CD4-positive, alpha-beta T cell treated with Interleukin-15 for 1 hour (primary cell): ENCODE data around the gene SSX2IP.
"Not testable (repeated sequence)": the region's sequence is repeated elsewhere in the genome, so short reads cannot be mapped to it uniquely, and the experiment has no call there.

Experiments
- DNase-seq: peaks from one replicate; pipeline ENCODE4 v3.0.0-alpha.2; 2020

SSX2IP gene

DNA sequence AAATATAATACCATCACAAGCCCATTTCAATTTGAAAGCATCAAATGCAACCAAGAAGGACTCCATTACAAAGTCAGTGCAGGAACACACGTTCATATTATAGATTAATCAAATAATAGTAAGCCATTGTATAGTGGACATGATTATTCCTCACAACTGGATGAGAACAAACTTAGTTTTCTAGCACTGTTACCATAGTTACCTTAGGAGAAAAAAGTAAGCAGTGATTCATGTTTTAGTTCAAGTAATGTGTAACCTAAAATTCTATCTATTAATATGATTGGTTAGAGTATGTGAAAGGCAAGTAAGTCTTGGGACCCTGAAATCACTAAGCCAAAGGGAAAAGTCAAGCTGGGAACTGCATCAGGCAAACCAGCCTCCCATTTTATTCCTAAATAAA lies 15.2 kb downstream of the SSX2IP start:
- DNase-seq = no peak

DNA sequence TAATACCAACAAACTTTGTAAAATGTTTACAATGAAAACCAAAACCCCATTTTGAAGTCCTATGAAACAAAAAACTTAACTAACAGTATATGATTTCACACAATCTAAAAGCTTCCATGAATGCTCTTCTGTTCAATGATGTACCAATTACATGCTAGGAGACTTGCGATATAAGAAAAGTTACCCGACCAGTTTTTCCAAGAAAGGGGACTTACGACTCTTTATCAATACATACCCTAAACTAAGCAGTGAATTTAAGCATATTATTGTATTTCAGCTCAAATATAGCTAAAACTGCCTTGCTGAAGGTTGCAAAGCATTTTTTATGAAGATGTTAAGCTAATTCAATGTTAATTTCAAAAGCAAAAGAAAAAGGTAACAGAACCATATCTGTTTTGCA lies 15.6 kb downstream of the SSX2IP start:
- DNase-seq = no peak

DNA sequence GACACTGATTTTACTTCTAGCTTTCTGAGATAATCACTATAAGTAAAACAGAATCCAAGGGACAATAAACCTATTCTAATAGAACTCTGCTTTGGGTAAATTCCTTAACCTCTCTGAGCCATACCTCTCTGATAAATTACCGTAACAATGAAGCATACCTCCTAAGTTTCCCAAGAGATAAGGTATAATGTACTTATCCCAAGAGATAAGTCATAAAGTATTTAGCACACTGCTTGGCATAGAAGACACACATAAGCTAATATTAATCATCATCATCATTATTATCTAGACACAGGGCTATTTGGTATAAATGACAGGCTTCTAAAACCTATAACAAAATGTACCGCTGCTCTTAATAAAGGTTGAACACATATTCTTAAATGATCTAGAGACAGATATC lies 16.2 kb downstream of the SSX2IP start:
- DNase-seq = no peak

DNA sequence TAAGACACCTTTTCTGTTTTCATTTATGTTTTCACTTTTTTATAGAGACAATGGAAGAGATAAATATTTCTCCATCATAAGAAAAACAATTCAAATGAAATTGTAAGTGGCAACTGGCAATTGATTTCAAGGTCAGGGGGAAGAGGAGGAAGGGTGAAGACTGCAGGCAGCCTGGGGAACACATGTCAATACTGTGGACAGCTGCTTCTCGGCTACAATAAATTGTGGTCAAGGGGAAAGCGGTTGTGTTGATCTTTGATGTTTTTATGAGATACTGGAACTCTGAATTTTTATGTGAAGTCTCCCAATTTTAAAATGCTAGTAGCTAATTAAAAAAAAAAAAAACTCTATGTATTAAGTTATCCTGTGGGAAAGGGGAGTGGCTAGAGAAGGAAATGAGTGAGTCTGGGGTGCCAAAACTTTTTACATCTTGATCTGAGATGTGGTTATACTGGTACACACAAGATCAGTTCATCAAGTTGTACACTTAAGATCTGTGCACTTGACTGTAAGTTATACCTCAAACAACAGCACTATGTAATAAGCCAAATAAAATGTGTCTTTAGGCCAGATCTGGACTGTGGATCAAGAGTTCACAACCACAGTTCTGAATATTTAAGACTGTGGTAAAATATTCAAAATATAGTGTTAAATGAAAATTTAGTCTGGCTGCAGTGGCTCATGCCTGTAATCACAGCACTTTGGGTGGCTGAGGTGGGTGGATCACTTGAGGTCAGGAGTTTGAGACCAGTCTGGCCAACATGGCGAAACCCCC lies 18.0 kb downstream of the SSX2IP start:
- DNase-seq = no peak

DNA sequence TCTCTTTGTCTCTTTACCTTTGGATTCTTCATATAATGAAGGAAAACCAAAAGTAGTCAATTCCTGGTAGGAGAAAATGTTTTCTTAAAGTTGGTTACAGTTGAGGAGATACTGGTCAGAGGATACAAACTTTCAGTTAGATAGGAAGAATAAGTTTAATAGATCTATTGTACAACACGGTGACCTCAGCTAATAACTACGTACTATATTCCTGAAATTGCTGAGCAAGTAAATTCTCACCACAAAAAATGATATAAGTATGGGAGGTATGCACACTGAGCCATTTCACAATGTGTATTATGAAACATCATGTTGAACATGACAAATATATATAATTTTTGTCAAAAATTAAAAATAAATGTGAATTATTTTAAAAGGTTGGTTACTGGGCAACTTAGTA lies 20.4 kb downstream of the SSX2IP start:
- DNase-seq = no peak

DNA sequence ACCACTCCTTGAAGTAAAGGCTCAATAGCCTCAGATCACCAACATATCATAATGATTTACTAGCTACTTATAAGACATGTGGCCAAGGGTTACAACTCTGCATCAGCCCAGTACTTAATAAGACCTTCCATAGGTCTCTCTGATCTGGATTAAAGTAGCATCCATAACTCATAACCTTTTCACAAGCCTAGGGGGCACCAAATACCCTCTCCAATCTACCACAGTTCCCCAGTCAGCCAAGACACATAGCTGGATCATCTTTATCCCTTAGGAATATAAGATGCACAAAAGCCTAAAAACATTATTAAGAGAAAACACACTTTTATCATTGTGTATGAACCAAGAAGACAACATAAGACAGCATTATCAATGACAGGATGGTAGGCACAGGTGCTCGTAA lies 22.1 kb downstream of the SSX2IP start:
- no peak for DNase-seq

DNA sequence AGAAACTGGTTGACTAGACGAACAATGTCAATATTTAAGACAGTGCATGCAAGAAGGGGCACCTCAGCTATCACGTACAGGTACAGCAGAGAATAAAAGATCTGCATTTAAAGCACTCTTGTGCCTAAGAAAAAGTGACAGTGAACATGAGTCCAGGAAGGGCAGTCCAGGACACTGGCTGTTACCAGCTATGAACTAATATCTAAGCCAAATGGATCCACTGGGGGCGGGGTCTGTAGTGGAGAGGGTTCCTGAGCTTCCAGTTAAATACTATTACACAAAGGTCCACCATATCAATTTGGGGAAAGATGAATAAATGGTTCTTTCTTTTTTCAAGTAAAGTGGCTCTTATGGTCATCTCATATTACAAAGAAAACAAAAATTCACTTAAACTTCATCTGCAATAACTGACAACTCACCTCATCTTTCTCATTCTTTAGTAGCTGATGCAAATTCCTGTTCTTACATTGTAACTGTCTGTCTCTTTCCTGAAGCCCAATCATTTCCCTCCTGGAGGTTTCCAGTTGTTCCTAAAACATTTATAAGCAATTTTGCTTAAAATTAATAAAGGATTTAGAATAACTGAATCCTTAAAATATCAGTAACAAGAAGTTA lies 24.5 kb downstream of the SSX2IP start:
- no peak for DNase-seq

DNA sequence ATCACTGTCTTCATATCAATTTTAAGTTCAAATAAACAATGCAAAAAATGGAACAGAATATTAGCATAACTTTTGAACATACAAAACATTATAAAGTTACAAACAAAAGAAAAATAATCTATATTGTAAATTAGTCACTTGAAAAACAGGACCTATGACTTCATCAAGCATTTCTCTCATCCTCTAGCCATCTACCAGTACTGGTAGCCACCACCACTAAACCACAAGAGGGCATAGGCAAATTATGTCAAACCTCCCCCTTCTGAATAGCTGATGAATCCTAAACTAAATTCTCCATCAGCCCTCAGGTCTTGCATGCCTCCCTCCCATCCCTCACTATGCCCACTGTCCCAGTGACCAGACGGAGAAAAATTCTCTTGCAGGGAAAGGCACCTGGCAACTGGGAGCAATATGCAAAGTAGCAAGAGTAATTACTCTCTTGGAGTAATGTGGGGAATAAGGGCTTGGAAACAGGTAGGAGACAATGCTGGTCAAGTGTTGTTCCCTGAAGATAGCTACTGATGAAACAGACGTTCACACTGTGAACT lies 37.1 kb downstream of the SSX2IP start:
- no peak for DNase-seq

DNA sequence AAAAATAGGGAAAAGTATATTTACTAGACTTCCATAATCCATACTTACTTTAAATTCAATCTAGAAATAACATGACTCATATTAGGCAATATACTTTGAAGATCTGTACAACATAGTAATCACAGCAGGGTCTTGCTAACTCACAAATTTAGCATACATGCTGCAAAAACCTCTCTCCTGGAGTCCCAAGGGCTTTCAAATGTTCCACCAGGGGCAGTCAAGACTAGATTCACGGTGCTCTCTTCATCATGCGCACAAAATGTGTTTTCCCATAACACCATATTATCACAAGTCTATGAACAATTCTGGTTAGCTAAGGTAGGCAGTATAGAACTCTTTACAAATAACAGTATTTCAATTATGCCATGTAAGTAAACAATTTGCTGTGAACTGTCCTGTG lies 45.8 kb downstream of the SSX2IP start:
- DNase-seq = no peak

DNA sequence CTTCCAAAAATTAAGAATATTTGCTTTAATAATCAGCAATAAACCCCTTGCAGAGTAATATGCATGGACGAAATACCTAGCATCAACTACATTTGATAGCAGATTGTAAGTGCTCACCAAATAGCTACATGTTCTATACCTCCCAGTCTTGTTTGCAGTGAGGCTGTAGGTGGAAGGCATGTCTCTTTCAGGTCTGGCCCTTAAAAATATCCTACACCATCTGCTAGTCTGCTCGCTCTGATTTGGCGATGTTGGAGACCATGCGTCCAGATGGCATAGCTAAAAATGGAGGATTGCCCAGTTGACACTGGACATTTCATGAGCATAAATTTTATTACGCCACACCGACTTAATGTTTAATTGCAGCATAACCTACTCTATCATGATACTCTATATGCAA lies 47.1 kb downstream of the SSX2IP start:
- DNase-seq = no peak

DNA sequence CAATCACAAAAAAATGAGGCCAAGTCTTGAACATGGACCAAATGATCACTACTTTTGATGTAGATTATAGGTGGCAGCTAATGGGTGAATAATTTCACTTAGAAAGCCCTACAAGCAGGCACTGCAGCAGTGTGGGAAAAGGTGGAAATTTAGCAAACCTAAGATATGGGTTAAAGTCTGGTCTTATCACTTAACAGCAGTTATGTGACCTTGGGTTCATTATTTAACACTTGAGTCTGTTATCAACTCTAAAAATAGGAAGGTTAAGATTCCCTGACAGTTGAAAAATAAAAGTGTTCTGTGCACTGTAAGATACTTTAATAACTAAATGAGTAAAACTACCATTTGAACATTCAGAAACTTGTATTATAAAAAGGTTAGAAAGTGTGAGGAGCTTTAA lies 47.5 kb downstream of the SSX2IP start:
- DNase-seq = no peak

DNA sequence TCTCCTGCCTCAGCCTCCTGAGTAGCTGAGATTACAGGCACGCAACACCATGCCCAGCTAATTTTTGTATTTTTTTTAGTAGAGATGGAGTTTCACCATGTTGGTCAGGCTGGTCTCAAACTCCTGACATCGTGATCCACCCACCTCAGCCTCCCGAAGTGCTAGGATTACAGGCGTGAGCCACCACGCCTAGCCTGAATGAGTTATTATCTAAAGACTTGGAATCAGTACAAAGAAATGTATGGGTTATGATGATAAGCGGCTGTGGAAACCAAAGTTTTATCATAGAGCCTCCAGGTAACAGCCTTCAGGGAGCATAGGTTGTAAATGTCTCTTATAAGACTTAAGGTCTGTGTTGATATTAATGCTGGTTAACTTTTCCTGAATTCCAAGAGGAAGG lies 50.5 kb downstream of the SSX2IP start:
- not testable (repeated sequence) for DNase-seq

DNA sequence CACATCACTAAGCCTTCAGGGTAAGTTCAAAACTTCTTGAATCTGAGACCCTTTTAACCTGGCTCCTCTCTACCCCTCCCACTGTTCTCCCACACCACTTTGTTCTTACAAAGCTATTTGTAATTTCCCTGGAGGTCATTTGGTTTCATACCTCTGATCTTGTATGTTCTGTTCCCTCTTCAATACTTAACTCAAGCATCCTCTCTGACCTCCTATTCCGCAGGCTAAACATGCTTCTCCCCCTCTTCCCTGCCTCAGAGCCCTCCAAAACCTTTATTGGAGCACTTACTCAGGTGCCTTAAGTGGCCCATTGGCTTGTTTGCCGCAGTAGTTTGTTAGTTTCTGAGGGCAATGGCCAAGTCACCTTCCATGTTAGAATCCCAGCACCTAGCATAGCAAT lies 54.8 kb downstream of the SSX2IP start:
- no peak for DNase-seq

DNA sequence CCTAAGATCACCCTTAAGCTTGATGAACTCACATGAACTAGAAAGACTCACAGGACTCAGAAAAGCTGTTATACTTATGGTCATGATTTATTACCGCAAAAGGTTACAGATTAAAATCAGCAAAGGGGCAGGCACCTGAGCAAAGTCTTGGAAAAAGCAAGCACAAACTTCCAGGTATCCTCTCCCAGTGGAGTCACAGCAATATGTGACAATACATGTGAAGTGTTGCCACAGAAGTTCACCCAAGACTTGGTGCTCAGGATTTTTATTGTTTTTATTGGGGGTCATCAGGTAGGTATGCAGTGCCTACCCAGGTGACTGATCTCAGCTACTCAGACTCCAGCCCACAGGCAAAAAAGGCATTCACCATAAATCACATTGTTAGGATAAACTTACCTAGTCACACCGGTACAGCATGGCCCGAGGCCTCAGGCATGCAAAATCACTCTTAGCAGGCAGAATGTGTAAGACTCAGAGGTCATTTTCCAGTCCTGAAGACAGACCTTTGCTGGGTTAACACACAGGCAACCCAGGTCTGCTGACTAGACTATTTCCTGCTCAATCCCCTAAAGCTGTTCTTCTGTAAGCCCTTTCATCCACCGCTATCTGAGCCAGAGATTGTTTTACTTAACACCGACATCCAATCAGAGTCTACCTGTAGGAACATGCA lies 55.6 kb downstream of the SSX2IP start:
- DNase-seq = no peak

DNA sequence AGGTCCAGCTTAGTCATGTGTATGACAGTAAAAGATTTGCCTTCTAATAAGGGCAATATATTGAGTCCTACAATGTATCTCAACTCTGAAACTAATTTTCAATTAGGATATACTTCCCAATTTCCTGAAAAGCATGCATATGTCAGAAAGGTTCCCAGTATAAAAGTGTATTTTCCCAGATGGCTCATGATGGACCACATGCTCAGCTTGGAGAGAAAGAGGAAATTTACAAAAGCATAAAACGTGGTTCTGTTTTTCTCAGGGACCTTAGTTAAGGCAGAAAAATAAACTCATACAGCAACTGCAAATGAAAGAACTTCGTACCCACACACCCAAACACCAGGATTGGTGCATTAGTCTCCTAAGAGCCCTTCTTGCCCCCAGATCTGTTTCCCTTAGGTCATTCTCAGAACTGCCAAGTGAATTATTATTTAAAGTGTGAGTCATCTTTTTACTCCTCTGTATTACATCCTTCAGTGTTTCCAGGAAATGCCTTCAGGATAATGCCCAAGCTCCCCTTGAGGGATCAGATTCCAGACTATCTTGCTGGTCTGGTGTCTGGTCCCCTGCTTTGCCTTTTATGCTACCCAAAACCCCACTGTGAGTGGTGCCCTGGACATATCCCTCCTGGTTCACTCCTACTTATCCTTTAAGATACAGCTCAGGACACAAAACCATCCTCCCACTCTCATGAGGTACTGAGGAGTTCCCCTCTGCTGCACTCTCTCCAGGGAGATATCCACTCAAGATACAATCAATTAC lies 57.4 kb downstream of the SSX2IP start:
- no peak for DNase-seq

DNA sequence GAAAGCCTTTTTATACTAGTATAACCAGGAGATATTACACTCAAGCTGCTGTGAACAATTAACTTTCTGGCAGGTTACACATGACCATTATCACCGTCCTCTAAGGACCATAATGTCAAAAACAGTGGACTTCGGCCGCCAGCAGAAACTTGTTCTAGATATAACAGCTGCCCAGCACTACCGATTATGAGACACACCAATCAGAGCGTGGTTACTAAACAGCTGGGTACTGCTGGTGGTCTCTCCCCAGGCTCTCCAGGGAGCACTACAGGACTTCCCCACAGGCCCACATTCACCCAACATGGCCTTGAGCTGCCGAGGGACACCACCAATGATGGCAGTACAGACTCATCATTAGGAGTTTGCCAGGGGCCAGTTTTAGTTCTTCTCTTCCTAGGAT lies 58.1 kb downstream of the SSX2IP start:
- DNase-seq = no peak

DNA sequence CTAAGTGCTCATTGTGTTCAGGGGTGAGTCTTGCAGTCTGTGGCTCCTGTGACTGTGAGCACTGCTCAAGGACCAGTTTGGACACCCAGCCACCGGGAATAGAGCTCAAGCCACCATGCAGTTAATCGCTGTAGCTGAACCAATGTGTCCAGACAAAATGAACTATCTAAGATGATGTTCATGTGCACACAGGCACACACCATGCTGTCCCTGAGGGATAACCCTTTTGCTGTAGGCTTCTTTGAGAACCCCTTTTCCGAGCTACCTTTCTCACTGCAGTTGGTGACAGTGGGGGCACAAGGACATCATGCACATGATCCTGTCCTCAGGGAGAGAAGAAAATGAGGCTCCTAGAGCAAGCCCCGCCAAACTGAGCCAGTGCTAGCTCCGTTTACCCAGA lies 65.4 kb downstream of the SSX2IP start:
- DNase-seq = no peak

DNA sequence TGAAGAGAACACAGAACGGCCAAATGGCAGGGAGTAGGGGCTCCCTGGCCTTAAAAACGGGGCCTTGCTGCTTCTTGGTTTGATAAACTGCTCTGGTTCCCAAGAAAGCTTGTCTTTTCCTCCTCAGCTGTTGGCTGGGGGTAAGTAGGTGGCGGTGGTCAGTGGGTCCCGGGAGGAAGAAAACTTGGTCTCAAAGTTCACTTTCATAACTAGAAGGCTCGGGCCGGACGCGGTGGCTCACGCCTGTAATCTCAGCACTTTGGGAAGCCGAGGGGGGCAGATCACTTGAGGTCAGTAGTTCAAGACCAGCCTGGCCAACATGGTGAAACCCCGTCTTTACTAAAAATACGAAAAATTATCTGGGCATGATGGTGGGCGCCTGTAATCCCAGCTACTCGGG lies 68.7 kb downstream of the SSX2IP start:
- DNase-seq = no peak

DNA sequence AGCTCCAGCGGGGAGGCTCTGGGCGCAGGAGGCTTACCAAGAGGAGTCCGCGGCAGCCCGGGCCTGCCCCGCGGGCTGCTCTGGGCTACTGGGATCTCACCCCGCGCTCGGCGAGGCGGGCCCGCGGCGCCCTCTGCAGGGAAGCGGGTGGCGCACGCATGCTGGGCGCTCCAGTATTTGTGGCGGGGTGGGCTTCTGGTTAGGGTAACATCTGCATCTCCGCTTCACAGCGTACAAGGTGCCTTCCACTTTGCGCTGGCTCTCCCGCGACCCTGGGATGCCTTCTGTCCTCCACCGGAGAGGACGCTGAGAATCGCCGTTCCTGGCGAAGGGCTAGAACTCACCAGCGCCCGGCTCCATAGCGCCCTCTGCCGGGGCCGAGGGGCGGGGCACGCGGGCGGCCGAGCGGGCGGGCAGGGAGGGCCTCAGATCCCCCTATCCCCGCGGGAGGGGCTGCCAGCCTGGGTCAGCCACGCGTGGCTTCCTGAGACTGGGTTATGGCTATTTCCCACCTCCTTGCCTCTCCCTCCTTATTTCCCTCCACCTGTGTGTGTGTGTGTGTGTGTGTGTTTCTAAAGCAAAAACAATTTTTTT lies 69.4 kb downstream of the SSX2IP start:
- DNase-seq = peak; percentile 77

DNA sequence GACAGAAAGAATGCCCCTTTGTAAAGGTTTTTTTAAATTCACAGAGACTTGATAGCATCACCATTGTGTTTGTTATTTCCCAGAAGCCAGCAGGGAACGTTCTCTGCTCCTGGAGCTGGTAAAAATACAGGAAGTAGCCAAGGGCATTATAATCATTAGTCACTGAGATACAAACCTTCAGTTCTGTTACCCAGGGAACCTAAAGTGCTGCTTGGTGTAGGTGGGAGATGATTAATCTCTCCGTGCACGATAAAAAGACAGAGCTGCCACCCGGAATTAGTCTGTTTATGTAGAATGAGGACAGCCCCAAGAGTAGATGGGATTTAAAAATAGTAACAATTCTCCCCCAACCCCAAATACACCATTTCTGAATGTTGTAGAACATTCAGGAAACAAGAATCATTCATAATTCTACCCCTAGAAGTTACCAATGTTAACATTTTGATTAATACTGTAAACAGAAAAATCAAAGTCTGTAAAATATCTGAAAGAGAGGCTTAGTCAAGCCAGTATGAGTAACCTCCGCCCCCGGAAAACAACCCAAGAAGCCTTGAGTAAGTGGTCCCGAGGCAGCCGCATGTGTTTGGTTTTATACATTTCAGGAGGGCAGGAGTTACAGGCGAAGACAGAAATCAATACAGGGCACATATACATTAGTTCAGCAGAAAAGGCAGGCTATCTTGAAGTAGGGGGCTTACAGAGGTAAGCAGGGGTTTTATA lies 70.7 kb downstream of the SSX2IP start:
- DNase-seq = no peak

DNA sequence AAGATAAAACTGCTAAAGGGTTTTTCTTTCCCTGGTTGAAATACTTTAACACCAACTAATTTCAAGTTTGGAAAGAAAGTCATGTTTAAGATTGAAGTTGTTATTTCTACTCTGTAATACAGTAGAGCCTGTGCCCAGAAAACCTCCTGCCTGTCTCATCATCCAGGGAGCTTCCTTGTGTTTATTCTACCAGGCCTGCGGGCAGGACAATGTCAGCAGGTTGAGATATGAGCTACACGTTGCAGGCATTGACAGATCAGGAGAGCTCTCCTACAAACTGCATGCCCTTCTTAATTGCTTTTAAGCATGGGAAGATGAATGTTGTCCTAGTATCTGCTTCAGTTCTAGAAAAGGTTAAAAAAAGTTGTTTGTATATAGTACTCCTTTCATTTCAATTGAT lies 72.9 kb downstream of the SSX2IP start:
- DNase-seq = no peak

DNA sequence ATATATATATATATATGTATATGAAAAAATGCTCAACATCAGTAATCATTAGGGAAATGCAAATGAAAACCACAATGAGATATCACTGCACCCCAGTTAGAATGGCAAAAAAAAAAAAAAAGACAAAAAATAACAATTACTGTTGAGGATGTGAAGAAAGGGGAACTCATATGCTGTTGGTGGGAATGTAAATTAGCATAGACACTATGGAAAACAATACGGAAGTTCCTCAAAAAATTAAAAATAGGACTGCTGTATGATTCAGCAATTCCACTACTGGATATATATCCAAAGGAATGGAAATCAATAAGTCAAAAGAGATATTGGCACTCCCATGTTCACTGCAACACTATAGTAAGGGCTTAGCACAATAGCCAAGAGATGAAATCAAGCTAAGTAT lies 74.5 kb downstream of the SSX2IP start:
- DNase-seq = no peak
